ENCODE data around the gene HBG1.
"Not testable (repeated sequence)": the region's sequence is repeated elsewhere in the genome, so short reads cannot be mapped to it uniquely, and the experiment has no call there.

HBG1 gene

DNA sequence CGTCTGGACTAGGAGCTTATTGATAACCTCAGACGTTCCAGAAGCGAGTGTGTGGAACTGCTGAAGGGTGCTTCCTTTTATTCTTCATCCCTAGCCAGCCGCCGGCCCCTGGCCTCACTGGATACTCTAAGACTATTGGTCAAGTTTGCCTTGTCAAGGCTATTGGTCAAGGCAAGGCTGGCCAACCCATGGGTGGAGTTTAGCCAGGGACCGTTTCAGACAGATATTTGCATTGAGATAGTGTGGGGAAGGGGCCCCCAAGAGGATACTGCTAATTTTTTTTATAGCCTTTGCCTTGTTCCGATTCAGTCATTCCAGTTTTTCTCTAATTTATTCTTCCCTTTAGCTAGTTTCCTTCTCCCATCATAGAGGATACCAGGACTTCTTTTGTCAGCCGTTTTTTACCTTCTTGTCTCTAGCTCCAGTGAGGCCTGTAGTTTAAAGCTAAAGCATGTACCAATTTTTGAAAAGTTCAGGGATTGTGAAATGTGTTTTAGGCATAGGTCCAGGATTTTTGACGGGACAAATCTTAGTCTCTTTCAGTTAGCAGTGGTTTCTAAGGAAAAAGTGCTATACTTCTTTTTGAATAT lies at the start of gene HBG1:
TSS of gene HBG1 (minus strand) at position 51 of the 590 bp plus-strand sequence. CDS start 53 bp downstream, outside the sequence.
- DNase-seq: not testable (repeated sequence)

- no peak for DNase-seq
Measured at GRCh38 chr11:5298451-5298850, 48.8 kb upstream of the HBG1 start.

GRCh38 chr11:5297721-5298323 lies 48.2 kb upstream of the HBG1 start:
- DNase-seq: no peak

GRCh38 chr11:5294342-5294995 lies 44.8 kb upstream of the HBG1 start:
- not testable (repeated sequence) for DNase-seq

GRCh38 chr11:5293028-5293427 lies 43.4 kb upstream of the HBG1 start:
- DNase-seq: no peak

GRCh38 chr11:5291207-5291838 lies 41.7 kb upstream of the HBG1 start:
- DNase-seq: no peak

GRCh38 chr11:5290106-5290505 lies 40.4 kb upstream of the HBG1 start:
- no peak for DNase-seq

DNA sequence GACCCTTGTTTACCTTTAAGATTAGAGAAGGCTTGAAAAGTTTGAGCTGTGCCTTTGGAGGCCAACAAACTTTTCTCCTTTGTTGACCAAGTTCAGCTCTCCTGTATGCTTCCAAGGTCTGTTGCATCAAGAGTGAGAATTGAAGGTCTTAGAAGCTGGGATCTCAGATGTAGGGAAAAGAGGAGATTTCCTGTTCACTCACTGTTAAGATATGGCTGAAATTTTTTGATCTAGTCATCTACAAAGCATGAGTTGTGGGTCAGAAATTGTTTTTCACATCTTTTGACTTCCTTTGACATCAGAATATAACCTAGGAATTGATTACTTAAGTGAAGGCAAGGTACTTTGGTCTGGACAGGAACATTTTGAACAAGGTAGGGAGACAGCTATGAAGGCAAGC lies 40.0 kb upstream of the HBG1 start:
- DNase-seq: no peak

DNA sequence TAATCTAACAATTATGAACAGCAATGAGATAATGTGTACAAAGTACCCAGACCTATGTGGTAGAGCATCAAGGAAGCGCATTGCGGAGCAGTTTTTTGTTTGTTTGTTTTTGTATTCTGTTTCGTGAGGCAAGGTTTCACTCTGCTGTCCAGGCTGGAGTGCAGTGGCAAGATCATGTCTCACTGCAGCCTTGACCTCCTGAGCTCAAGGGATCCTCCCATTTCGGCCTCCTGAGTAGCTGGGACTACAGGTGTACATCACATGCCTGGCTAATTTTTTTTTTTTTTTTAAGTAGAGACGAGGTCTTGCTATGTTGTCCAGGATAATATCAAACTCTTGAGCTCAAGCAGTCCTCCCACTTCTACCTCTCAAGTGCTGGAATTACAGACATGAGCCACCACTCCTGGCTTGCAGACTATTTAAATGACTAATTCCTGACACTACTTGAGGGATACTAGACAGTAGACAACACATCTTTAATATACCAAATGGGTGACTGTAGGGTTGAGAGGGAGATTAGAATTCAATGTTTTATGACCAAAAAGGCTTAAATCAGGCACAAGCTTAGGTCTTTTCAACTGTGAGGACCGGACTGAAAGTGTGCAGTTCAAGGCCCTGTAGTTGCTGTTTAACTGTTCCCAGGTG lies 39.4 kb upstream of the HBG1 start:
- DNase-seq: no peak

DNA sequence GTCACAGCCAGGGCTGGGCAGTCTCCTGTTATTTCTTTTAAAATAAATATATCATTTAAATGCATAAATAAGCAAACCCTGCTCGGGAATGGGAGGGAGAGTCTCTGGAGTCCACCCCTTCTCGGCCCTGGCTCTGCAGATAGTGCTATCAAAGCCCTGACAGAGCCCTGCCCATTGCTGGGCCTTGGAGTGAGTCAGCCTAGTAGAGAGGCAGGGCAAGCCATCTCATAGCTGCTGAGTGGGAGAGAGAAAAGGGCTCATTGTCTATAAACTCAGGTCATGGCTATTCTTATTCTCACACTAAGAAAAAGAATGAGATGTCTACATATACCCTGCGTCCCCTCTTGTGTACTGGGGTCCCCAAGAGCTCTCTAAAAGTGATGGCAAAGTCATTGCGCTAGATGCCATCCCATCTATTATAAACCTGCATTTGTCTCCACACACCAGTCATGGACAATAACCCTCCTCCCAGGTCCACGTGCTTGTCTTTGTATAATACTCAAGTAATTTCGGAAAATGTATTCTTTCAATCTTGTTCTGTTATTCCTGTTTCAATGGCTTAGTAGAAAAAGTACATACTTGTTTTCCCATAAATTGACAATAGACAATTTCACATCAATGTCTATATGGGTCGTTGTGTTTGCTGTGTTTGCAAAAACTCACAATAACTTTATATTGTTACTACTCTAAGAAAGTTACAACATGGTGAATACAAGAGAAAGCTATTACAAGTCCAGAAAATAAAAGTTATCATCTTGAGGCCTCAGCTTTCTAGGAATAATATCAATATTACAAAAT lies 38.6 kb upstream of the HBG1 start:
- DNase-seq: no peak

- no peak for DNase-seq
Measured at GRCh38 chr11:5286901-5287300, 37.2 kb upstream of the HBG1 start.

GRCh38 chr11:5286351-5286750 lies 36.7 kb upstream of the HBG1 start:
- DNase-seq: no peak

GRCh38 chr11:5285703-5286340 lies 36.2 kb upstream of the HBG1 start:
- no peak for DNase-seq

GRCh38 chr11:5284637-5285036 lies 35.0 kb upstream of the HBG1 start:
- DNase-seq: no peak

- DNase-seq: no peak
Measured at GRCh38 chr11:5283882-5284281, 34.2 kb upstream of the HBG1 start.

- DNase-seq: no peak
Measured at GRCh38 chr11:5283086-5283485, 33.4 kb upstream of the HBG1 start.

GRCh38 chr11:5282628-5283027 lies 33.0 kb upstream of the HBG1 start:
- no peak for DNase-seq

DNA sequence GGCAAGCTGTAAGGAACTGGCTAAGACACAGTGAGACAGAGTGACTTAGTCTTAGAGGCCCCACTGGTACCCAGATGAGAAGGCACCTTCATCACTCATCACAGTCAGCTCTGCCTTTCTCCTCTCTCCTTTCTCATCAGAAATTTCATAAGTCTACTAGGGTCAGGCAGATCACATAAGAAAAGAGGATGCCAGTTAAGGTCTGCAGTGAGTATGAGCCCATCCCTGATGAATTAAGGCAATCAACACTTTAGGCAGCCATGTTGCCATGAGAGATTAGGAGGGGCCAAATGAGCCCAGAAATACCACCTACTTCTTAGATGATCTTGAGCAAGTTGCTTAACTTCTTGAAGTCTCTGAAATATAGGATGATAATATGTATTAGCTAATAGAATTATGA lies 31.9 kb upstream of the HBG1 start:
- no peak for DNase-seq

DNA sequence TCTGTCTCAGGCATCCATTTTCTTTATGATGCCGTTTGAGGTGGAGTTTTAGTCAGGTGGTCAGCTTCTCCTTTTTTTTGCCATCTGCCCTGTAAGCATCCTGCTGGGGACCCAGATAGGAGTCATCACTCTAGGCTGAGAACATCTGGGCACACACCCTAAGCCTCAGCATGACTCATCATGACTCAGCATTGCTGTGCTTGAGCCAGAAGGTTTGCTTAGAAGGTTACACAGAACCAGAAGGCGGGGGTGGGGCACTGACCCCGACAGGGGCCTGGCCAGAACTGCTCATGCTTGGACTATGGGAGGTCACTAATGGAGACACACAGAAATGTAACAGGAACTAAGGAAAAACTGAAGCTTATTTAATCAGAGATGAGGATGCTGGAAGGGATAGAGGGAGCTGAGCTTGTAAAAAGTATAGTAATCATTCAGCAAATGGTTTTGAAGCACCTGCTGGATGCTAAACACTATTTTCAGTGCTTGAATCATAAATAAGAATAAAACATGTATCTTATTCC lies 31.0 kb upstream of the HBG1 start:
- DNase-seq: no peak

DNA sequence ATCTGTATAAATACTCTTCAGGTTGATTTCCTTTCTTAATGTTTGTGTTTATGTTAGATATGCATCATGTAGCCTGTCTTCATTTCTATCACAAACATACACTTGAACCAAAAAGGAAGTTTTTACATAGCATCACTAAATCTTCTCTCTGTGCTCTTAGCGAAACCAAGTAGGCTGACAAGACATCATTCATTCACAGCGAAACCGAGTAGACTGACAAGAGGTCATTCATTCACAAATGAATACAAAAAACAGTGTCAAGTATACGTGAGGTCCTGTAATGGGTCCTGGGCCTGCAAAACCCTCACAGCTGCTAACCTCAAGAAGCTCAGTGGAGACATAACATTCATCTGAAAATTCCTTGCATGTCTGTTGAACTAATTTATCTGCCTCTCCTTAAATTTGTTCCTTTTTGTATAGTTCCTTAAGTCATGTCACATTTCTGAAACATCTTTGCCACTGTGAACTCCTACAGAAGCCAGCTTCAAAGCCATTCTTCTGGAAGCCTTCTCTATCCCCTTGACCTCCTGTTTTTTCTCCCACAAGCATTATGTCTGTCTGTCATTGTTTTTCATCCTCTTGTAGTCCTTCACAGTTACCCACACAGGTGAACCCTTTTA lies 29.9 kb upstream of the HBG1 start:
- DNase-seq: no peak

- no peak for DNase-seq
Measured at GRCh38 chr11:5277807-5278382, 28.2 kb upstream of the HBG1 start.
